OCI-LY7 (cell line): ENCODE measurements around the gene RUFY2. TPM values are rescaled to one million over a fixed set of nuclear protein-coding genes. Genes with fewer than 3 reads are reported as not detected.
A peak's percentile ranks its signal among the peaks of the same experiment; 100 is the strongest.
"Not testable (repeated sequence)": the region's sequence is repeated elsewhere in the genome, so short reads cannot be mapped to it uniquely, and the experiment has no call there.

Experiments
- BruUV-seq: library from RNA; stranded (reverse); fragments of 400-500 nt; replicated peaks from 2 replicates; lab custom pipeline; 2021; lab: Mats Ljungman, UMichigan
- CTCF ChIA-PET: fragments of 300-600 bp; sonication (Branson Sonifier 250); formaldehyde crosslinking; loops from one replicate; lab custom pipeline; 2022; ENCODE audit warnings: antibody characterized with exemption; ENCODE audit not compliant: unreplicated experiment; lab: Charles Lee
- POLR2A ChIA-PET: fragments of 300-600 bp; sonication (Branson Sonifier 250); formaldehyde crosslinking; loops from one replicate; lab custom pipeline; 2022; ENCODE audit warnings: antibody characterized with exemption; lab: Charles Lee
- DNase-seq: peaks from one replicate; pipeline ENCODE4 v3.0.0-alpha.2; 2015; ENCODE audit warnings: low spot score
- H2AFZ ChIP-seq: fragments of 200-600 bp; sonication (generic), shearing (Covaris generic); 2 replicates; pipeline ENCODE4 v1.6.1; 2014; ENCODE audit warnings: mild to moderate bottlenecking, antibody characterized with exemption, low read length, moderate library complexity
- H3K27ac ChIP-seq: fragments of 200-600 bp; sonication (generic); 2 replicates; pipeline ENCODE4 v1.5.1; 2014; ENCODE audit warnings: mixed run types, low read depth, mild to moderate bottlenecking, moderate library complexity, low read length, inconsistent platforms; ENCODE audit not compliant: poor library complexity, severe bottlenecking
- H3K36me3 ChIP-seq: fragments of 200-600 bp; sonication (generic); 2 replicates; pipeline ENCODE4 v1.6.1; 2014; ENCODE audit warnings: mild to moderate bottlenecking, antibody characterized with exemption, low read length, moderate library complexity, mixed read lengths; ENCODE audit not compliant: insufficient read depth
- H3K4me1 ChIP-seq: fragments of 200-600 bp; sonication (generic); 2 replicates; pipeline ENCODE4 v1.5.1; 2014; ENCODE audit warnings: mild to moderate bottlenecking, low read length; ENCODE audit not compliant: insufficient read depth, poor library complexity, severe bottlenecking
- H3K4me2 ChIP-seq: fragments of 200-600 bp; sonication (generic); 2 replicates; pipeline ENCODE4 v1.6.1; 2014; ENCODE audit warnings: mild to moderate bottlenecking, low read length
- H3K4me3 ChIP-seq: fragments of 200-600 bp; sonication (generic); 2 replicates; pipeline ENCODE4 v1.5.1; 2014; ENCODE audit warnings: mild to moderate bottlenecking, low read depth, low read length; ENCODE audit not compliant: poor library complexity, severe bottlenecking
- H3K79me2 ChIP-seq: fragments of 200-600 bp; sonication (generic); 2 replicates; pipeline ENCODE4 v1.6.1; 2016; ENCODE audit warnings: low read depth, mild to moderate bottlenecking, low read length, moderate library complexity, mixed read lengths; ENCODE audit not compliant: insufficient read depth
- H3K9me2 ChIP-seq: fragments of 200-600 bp; sonication (generic); 2 replicates; pipeline ENCODE4 v1.6.1; 2016; ENCODE audit warnings: mild to moderate bottlenecking, low read length, mixed read lengths; ENCODE audit not compliant: insufficient read depth
- H3K9me3 ChIP-seq: fragments of 200-600 bp; sonication (generic); 2 replicates; pipeline ENCODE4 v1.6.1; 2014; ENCODE audit warnings: mild to moderate bottlenecking, mixed run types, low read length, mixed read lengths
- H4K20me1 ChIP-seq: fragments of 200-600 bp; sonication (generic); 2 replicates; pipeline ENCODE4 v1.6.1; 2014; ENCODE audit warnings: mild to moderate bottlenecking, antibody characterized with exemption, low read length, moderate library complexity, mixed read lengths; ENCODE audit not compliant: insufficient read depth
- CTCF ChIP-seq: fragments of 200-600 bp; sonication (generic); conservative IDR thresholded peaks from 2 replicates; pipeline ENCODE4 v1.5.1; 2014; ENCODE audit warnings: mild to moderate bottlenecking, antibody characterized with exemption, low read length, moderate library complexity, mixed read lengths
- EZH2phosphoT487 ChIP-seq: fragments of 200-600 bp; sonication (generic); IDR thresholded peaks from 2 replicates; pipeline ENCODE4 v1.6.1; 2018; ENCODE audit warnings: low read depth, borderline replicate concordance, mild to moderate bottlenecking, mixed run types, antibody characterized with exemption, low read length, moderate library complexity, mixed read lengths
- intact Hi-C: fragments of 100-400 bp; cut with micrococcal nuclease; formaldehyde crosslinking; loops from one replicate; pipeline ENCODE4 v1.10.0; 2022; ENCODE audit not compliant: unreplicated experiment
- total RNA-seq, 2 experiments: library from RNA; depleted of rRNA in 1 of 2; stranded (reverse); fragments of >200 nt in 1 of 2; shearing (Covaris generic) in 1 of 2; gene quantifications; 2 replicates each; pipeline ENCODE4 v1.2.3, GENCODE V29; 2014 to 2022

The RUFY2 gene
- total RNA-seq, 2 experiments from 2014 or later, result 16.3 to 17.4 TPM

- Histone ChIP-seq H3K9me3 (no peaks in the 10 kb centered on the region), H3K4me3 (peak overlapping the region; percentile 57), H3K4me2 (peak overlapping the region; percentile 76), H3K4me1 (peaks cover 39% of the 10 kb centered on the region), H3K27ac (peak overlapping the region; percentile 89), H3K36me3 (peaks cover 9% of the 10 kb centered on the region), H4K20me1 (peaks cover 4% of the 10 kb centered on the region), H3K9me2 (no peaks in the 10 kb centered on the region), H2AFZ (peak overlapping the region; percentile 96), H3K79me2 (peaks cover 17% of the 10 kb centered on the region)
- no TSS peak for BruUV-seq
- CTCF ChIA-PET, result no interaction called here
- intact Hi-C loops, result no loop called here
- TF ChIP-seq EZH2phosphoT487, result no peak
- TF ChIP-seq CTCF, result no peak
- peak; percentile 64 for DNase-seq
- POLR2A ChIA-PET, result interaction anchor here (0.6 to 2.0 kb wide), 8 partner anchors 10 to 442 kb away, joined by 3 to 11 read pairs (median 5); no protein-coding TSS in a partner anchor
Measured at GRCh38 chr10:68327889-68328786, 78.9 kb downstream of the RUFY2 start.

DNA sequence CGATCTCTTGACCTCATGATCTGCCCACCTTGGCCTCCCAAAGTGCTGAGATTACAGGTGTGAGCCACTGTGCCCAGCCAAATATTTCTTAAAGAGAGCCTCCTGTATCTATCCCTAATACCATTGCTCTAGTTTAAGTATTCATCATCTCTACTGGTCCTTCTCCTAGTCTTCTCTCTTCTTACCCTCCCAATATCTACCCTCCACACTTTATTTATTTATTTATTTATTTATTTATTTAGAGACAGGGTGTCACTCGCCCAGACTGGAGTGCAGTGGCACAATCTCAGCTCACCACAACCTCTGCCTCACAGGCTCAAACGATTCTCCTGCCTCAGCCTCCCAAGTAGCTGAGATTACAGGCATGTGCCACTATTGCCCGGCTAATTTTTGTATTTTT lies 82.7 kb downstream of the RUFY2 start:
- H3K9me3 ChIP-seq, BruUV-seq, intact Hi-C loops, H3K4me2 ChIP-seq, H3K9me2 ChIP-seq, DNase-seq, H3K27ac ChIP-seq, H2AFZ ChIP-seq, H4K20me1 ChIP-seq, H3K4me3 ChIP-seq, H3K36me3 ChIP-seq, CTCF ChIA-PET, H3K79me2 ChIP-seq: not testable (repeated sequence)
- POLR2A ChIA-PET, result interaction anchor here (1.0 kb wide), 1 partner anchor 554 kb away, joined by 5 read pairs; no protein-coding TSS in a partner anchor
- peaks cover 18% of the 10 kb centered on the region for H3K4me1 ChIP-seq

GRCh38 chr10:68318331-68319059 lies 88.6 kb downstream of the RUFY2 start:
- H4K20me1 ChIP-seq, result no peaks in the 10 kb centered on the region
- no peak for DNase-seq
- H3K4me1 ChIP-seq, result peaks cover 5% of the 10 kb centered on the region
- H2AFZ ChIP-seq, result no peak overlapping the region
- H3K4me2 ChIP-seq, result no peak overlapping the region
- no peaks in the 10 kb centered on the region for H3K79me2 ChIP-seq
- H3K9me2 ChIP-seq, result no peaks in the 10 kb centered on the region
- no TSS peak for BruUV-seq
- no peaks in the 10 kb centered on the region for H3K36me3 ChIP-seq
- no peak overlapping the region for H3K27ac ChIP-seq
- ChIA-PET CTCF (no interaction called here), POLR2A (interaction anchor here (0.6 to 1.3 kb wide), 7 partner anchors 9 to 335 kb away, joined by 3 to 9 read pairs (median 4); partner anchors contain the start of gene HNRNPH3)
- TF ChIP-seq EZH2phosphoT487, result no peak
- TF ChIP-seq CTCF, result no peak
- no peak overlapping the region for H3K4me3 ChIP-seq
- intact Hi-C loops, result no loop called here
- H3K9me3 ChIP-seq, result peaks cover 14% of the 10 kb centered on the region; the same call in 1 of the 2 replicates
